HG02970 (cell line): ENCODE results near the gene PSAT1.
A peak's percentile ranks its signal among the peaks of the same experiment; 100 is the strongest.

ENCODE experiments used
- ATAC-seq: cut with Tn5 transposase; IDR thresholded peaks from one replicate; pipeline ENCODE4 v1.9.1; 2021; ENCODE audit warnings: mild to moderate bottlenecking, moderate library complexity, moderate number of reproducible peaks; ENCODE audit not compliant: unreplicated experiment, low FRiP score

Gene PSAT1

DNA sequence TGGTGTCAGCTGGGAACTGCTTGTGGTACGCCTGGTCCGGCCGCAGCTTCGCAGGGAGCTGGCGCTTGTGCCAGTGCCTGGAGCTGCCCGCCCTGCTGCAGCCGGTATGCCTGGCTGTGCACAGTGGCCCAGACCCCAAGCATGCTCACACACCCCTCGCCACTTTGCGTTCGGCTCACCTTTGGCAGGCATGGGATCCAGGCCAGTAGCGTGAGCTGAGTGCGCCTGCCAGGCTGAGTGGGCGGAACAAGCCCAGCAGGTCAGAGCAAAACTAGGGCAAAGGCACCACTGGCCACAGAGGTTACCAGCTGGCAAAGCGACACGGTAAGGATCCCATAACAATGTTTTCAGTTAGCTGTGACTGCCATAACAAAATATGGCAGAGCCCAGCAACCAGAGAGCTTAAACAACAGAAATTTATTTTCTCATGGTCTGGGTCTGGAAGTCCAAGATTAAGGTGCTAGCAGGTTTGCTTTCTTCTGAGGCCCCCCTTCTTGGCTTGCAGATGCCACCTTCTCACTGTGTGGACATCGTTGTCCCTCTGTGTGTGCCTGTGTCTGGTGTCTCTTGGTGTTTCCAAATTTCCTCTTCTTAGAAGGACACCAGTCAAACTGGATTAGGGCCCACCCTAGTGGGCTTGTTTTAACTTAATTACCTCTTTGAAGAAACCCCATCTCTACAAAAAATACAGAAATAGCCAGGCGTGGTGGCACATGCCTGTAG is 61.6 kb downstream of the PSAT1 start:
- no peak for ATAC-seq

DNA sequence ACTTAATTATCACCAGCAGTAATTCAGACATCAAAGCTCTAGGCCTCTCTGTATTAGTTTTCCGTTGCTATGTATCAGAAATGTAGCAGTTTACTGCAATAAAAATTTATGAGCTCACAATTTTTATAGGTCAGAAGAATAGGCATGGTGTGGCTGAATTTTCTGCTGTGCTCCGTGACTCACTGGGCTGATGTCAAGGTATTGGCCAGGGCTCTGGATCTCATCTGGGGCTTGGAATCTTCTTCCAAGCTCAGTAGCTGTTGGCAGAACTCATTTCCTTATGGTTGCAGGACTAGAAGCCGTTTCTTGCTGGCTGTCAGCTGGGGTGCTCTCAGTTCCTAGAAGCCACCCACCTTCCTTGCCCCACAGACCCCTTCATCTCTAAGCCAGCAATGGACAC is 66.3 kb downstream of the PSAT1 start:
- no peak for ATAC-seq

DNA sequence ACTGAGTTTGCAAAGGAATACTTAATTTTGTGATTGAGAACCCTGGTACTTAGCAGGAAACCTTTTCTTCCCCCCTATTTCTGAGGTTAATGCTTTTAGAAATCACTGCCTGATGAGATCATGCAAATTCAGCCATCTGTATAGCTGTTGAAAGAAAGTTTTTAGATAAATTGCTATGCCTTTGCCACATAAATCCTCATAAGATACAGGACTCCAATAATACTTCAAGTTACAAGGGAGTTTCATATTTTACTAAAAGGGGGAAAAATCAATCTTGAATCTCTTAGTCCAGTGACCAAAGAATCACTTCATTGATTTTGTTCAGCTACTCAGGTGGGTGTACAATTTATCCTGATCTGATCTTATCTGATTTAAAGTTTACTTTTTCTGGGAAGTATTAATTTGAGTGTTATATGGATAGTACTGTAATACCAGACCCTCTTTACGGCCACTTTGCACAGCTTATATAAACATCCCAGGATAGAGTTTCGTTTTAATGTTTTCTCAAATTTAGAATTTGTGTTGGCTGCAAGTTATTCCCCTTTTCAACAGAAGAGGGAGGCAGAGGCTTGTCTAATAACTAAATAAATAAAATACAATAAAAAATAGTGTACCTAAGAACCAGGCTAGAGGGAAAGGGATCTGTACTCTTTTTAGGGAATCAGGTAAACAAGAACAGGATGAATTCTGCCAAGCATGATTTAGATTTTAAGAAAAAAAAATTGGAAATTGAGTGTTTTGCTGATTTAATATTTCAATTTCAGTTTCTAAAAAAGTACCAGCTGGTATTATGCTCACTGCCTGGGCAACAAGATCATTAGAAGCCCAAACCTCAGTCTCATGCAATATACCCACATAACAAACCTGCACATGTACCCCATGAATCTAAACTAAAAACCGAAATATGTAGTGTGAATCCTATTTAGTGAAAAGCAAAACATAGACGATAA is 69.1 kb downstream of the PSAT1 start:
- no peak for ATAC-seq

DNA sequence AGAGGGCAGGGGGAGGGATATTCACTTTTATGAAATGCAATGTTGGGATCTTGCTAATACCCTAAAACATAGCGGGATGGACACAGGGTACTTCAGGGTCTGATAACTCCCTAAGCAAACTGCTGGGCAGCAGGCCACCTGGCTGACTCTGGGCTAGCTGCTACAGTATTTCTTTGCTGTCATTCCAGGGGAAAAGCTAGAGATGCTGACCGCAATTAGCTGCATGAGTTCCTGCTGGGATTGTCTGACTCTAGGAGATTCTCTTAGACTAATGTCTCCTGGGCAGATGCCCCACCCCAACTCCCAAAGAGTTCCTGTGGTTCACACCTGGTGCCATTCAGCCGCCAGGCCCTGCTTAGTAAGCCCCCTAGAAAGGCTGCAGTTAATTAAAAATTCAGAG is 69.9 kb downstream of the PSAT1 start:
- no peak for ATAC-seq

DNA sequence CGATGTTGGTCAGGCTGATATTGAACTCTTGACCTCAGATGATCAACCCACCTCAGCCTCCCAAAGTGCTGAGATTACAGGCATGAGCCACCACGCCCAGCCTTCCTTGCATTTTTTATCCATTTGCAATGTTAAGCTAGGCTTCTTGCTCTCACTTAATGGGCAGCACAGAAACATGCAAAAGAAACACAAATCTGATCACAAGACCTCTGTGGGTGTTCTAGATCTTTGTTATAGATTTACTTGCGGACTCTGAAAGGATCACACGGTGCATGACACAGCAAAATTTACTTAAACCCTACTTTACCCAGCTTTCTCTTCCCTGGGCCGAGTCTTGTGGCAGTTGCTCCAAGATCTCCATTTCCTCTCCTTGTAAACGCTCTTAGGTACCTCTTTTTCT is 71.3 kb downstream of the PSAT1 start:
- no peak for ATAC-seq

DNA sequence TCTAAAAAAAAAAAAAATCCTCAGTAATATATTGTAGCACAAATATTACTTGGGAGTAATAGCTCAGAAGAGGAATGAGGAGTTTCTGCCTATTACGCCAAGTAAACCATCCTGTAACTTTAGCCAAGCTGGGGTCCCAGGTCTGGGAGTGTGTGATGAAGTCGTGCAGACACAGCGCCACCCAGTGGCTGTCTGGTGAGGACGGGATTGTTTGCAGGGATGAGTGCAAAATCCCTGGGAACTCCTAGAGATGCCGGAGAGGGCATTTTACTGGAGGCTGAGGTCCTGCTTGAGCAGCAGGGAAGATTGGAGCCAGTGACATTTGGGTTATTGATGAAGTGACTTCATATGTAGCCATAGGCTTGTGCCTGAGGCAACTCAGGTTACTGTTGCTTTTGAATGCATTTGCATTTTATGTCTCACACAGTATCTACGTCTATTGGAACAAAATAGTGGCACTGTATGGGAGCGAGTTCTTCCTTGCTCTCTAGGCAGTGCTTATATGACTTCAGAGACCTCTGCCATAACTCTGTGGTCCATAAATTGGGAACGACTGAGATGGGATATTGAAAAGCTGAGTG is 72.8 kb downstream of the PSAT1 start:
- ATAC-seq: peak; percentile 52

DNA sequence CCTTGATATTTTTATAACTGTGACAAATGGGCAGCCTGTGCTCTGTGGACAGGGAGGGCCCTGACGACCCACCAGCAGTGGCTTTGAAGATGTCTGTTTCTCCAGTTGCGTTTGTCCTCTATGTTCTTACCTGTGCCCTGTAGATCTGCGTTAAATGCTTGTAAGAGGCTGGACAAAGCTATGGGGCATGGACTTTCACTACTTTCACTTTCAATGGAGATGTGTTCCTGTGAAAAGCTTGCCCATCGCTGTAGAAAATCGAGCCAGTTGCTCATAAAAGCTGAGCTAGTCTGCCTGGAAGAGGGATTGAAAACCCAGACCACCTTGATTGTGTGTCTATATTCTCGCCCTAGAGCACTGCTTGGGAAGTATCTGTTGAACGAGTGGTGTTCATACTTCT is 74.1 kb downstream of the PSAT1 start:
- ATAC-seq: no peak

DNA sequence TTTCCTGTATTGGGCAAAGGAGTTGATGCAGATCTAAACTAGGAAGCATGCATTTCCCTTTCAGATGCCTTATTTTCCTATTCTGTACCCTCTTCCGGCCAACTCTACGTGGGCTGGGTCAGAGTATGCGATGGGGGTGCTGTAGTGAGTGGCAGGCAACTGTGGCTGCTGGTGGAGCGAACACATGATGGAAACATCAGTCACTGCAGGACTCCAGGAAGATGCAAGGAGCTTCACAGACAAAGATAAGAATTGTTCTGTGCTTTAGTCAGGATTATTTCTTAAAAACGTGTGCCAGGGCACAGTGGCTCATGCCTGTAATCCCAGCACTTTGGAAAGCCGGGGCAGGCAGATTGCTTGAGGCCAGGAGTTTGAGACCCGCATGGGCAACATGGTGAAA is 75.1 kb downstream of the PSAT1 start:
- no peak for ATAC-seq
